ENCODE data around the gene ADAMTS5. TPM values are rescaled to one million over a fixed set of nuclear protein-coding genes. Genes with fewer than 3 reads are reported as not detected.

ADAMTS5 gene
- total RNA-seq = 4.0 and 4.2 TPM in 2 replicates

DNA sequence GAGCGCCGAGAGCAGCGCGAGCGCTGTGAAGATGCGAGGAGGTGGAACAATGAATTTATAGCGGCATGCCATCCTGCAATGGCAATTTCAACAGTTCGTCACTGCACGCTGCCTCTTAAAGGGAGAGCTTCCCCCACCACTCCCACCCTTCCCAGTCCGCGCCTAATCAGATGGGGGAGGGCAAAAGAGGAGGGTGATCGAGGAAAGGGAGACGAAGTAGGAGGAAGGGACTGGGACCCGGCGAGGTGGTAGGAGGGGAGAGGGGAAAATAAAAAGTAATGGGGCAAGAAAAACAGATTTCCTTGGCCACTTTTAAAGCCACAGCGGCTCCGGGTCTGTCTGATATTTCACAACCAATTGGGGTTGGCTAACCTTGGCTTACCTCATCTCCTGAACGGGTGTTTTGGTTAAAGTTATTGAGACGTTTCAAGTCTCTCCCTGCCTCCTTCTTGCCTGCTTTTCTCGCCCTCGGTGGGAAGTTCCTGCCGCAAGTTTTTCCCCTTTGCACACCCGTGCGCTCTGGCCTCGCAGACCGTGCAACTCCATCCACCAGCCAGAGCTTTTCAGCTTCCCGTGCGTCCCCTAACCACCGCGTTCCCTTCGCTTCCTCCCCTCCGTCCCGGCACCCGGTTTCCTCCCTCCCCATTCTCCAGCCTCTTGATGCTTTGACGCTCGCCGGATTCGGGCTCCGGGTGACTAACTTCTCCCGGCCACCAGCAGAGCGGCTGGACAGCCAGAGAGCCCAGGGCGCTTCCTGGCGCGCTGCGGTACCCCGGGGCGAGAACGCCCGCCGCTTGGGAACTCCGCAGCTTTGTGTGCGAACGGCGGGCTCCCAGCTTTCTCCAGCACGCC is at the start of gene ADAMTS5:
Gene ADAMTS5 (minus strand): TSS at position 27 of the 852 bp plus-strand sequence. CDS start 697 bp downstream, outside the sequence.

Other genes starting within 250 kb of the ADAMTS5 start
- 144 and 170 TPM in 2 replicates for gene ADAMTS1, start 121.7 kb downstream of the ADAMTS5 start, total RNA-seq